GM18511 (cell line): ENCODE results near the gene PDE6D.

Experiments
- ATAC-seq: cut with Tn5 transposase; IDR thresholded peaks from one replicate; pipeline ENCODE4 v1.9.1; 2021; ENCODE audit warnings: mild to moderate bottlenecking, moderate library complexity; ENCODE audit not compliant: unreplicated experiment

PDE6D gene

GRCh38 chr2:231780909-231781797 lies at the start of gene PDE6D:
Gene PDE6D, minus strand, starts transcription at chr2:231781282. Its CDS starts 168 bp downstream, at chr2:231781114.
- peak; percentile 91 for ATAC-seq

GRCh38 chr2:231821908-231822307 lies 40.8 kb upstream of the PDE6D start:
- no peak for ATAC-seq

GRCh38 chr2:231820786-231821303 lies 39.8 kb upstream of the PDE6D start:
- ATAC-seq: no peak

GRCh38 chr2:231819447-231820042 lies 38.5 kb upstream of the PDE6D start:
- ATAC-seq: no peak

DNA sequence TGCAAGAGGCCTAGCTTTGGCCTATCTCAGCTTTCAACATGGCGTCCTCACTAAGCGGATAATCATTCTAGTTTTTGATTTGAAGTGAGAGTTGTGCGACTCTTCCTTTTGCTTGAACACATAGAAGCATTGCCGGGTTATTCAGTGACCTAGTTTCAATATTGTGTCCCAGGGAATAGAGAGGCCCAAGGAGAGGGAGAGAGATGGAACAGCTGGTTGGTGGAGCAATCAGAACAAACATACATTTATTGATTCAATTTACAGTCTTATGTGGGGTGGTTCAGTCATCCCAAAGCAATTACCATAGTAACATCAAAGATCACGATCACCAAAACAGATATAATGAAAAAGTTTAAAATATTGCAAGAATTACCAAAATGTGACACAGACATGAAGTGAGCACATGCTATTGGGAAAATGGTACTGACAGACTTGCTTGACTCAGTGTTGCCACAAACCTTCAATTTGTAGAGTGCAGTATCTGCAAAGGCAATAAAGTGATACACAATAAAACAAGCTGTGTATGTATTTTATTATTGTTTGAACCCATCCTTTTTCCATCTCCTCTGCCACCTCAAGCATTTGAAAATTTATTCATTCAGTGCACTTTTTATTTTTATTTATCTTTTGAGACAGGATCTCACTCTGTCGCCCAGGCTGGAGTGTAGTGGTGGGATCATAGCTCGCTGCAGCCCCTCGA lies 35.4 kb upstream of the PDE6D start:
- ATAC-seq: no peak

DNA sequence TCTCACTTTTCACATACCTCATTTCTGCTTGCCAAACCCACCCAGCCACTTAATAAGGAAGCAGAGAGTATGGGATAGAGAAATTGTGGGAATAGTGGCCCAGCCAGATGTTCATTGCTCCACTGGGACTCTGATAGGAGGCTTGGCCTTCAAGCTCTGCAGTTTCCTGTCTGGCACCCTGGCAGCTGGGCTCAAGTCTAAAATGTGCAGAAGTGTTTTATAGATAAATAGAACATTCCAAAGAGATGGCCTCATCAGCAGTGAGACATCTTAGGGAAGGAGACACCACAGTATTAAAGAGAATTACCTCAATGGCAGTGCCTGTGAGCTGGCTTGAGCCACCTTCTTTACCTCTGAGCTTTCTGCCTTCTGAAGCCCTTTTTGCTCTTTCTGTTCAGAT lies 29.8 kb upstream of the PDE6D start:
- ATAC-seq: no peak

DNA sequence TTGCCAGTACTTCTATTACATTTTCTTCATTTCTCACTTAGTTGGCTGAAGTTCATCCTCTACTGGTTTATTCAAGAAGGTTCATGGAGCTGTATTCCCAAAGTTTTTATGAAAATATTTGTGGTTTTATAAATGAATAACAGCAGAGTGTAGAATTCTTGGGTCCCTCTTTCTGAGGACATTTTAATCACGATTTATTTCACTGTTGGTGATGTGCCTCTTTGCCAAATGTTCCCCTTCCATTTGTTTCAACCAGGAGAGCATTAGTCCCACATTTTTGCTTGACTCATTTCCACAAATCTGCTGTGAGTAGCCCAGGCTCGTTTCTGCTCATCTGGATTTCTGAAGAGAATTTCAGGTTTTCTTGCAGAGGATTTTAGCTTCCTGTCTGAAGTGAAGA lies 25.9 kb upstream of the PDE6D start:
- no peak for ATAC-seq

GRCh38 chr2:231803501-231804138 lies 22.5 kb upstream of the PDE6D start:
- ATAC-seq: no peak

DNA sequence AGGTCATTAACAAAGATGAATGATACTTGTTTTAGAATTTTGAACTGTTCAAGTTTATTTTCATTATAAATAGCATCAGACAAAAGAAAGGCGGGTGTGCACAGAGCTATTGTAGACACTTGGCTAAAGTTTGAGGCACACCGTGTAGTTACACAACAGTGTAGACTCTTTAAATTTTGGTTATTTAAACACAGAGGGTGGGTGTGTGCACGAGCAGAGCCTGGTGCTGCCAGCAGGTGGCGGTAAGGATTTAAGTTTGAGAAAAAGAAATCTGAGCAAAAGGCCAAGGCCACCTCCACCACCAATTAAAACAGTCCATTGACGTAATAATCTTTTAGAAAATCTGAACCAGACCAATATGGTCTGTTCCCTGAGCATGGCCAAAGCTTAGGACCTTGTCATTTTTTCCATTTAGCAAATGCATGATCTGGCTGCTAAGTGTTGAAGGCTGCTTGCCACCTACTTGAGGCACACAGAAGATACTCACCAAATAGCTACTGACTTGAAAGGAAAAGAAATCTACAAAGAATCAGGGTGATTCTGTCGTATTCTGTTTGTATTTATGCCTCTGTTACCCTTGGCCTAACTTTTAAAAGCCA lies 19.5 kb upstream of the PDE6D start:
- ATAC-seq: no peak

DNA sequence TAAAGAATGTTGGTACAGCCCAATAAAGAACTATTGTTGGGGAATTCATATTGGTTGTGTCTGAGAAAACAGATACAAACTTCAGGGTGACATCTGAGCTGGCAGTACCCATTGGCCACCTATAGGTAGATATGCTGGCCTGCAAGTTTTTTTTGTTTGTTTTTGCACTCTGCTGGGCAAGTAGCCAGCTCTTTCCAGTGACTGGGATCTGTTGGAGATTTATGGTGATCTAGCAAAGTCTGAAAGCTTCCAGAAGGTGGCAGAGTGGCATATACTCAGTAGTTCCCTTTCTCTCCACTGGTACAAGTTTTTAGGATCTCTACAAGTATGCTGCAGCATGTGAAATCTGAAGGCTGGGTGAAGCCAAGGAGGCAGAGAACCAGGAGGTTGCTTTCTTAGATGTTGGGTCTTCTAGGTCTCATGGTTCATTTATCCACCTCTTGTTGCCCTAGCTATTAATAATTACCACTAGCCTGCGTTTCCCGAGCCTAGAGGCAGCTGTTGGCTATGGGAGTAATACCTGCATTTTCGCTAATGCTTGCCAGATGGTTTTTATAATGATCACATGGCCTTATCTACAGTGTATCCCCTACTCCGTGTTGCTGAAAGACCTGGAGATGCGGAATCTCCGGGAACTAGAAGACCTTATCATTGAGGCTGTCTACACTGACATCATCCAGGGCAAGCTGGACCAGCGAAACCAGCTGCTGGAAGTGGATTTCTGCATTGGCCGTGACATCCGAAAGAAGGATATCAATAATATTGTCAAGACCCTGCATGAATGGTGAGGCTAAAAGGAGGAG lies 14.6 kb upstream of the PDE6D start:
- no peak for ATAC-seq

DNA sequence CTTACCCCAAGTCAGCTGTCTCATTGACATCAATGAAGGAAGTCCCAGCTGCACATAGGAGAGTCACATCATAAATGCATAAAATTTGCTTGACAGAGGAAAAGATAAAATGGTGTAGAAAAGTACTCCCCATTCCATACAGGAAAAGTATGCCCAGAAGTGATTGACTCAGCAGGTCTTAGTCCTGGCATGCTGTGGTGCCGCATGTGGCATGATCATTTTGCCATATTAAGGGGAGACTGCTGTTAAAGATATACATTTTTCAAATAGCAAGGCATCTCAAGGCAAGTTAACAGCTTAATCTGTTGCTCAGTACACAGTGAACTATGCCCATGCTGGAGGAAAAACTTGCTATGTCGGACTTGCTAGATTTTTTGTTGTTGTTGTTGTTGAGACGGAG lies 13.3 kb upstream of the PDE6D start:
- no peak for ATAC-seq

GRCh38 chr2:231791107-231791506 lies 10.0 kb upstream of the PDE6D start:
- ATAC-seq: no peak

DNA sequence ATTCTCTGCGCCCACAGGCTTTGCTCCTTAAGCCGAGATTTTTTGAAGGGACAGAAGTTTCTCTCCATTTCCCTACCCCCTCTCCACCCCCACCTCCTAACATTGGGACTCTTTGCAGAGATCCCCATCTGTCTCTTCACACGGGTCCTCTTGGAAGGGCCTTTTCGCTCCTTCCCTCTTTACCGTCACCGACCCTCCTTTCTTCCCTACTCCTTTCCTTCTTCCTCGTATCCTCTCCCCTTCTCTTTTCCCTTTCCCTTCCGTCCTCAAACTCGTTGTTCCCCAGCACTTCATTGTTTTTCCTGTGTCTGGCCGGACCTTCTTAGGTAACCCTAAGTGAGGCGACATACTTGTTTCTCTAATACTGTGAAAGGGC lies 5.8 kb upstream of the PDE6D start:
- ATAC-seq: no peak

DNA sequence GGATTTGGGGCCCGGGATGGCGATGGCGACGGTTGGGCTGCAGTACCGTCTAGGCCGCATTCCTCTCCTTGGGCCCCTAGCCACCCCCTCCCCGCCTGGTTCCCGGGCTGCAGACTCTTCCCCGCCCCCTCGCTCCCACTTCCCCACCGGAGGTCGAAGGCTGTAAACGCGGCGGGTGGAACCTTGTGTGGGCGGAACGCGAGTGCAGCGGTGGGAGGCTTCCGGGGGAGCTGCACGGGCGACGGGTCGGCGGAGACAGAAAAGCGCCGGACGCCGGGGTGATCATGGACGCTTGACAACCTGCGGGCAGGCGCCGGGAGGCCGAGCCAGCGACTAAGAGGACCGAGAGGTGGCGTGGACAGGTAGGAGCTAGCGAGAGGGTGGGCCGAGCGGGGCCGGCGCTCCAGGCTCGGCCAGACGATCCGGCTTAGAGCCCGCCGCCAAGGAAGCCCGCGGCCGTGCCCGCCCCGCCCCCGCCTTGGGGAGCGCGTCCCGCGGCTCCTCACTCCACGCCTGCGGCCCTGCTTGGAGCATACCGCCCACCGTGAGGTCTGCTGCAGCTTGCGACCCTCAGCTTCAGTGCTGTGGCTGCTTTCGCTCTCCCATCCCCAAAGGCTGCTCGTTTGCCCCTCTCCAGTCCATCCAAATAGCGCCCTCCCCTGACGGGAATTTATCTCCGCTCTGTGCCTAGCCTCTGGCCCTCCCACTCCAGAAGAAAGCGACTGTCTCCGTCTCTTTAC lies 5.3 kb upstream of the PDE6D start, which contains the start of gene COPS7B:
TSS of gene COPS7B (plus strand) at position 269 of the 740 bp plus-strand sequence. CDS start 2,126 bp downstream, outside the sequence.
- ATAC-seq: peak; percentile 70

GRCh38 chr2:231785822-231786176 lies 4.7 kb upstream of the PDE6D start:
- ATAC-seq: peak; percentile 28

DNA sequence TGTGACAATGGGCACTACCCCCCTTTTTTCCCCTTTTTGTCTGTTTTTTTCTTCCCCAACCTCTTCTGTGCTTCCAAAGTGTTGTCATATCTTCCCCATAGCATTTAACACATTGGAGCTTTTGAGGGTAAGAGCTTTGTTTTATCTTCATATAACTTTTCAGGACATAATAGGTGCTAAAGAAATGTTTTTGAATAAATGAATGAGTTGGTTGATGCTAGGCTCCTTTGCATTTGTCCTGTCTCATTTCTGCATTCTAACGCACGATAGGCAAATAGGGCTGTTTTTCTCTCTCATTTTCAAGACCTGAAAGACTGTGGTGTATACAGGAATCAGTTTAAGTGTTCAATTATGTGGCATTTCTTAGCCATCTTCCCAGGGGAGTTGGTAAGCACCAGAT lies 4.3 kb upstream of the PDE6D start:
- ATAC-seq: no peak

GRCh38 chr2:231781798-231782726 lies 980 bp upstream of the PDE6D start:
- ATAC-seq: no peak
